Measurements from ENCODE around the gene TLE6. TPM values are rescaled to one million over a fixed set of nuclear protein-coding genes. Genes with fewer than 3 reads are reported as not detected.

The TLE6 gene
- total and polyA plus RNA-seq, 2 donors (not counting 3 experiments of a cell fraction or from before 2014, with no cell fraction given): 1.6 to 1.9 TPM

GRCh38 chr19:2964874-2965273 lies 12.5 kb upstream of the TLE6 start:
- H3K9me3 ChIP-seq (replicated peaks; ENCODE audit: control insufficient read depth, insufficient read depth, low read length): no peaks in the 10 kb centered on the region
- H3K36me3 ChIP-seq (ENCODE audit: control insufficient read depth in 2 of 2, extremely low read depth in 1 of 2, insufficient read depth in 2 of 2, low read length in 2 of 2): no peaks in the 10 kb centered on the region
- BruUV-seq (replicated peaks): no TSS peak
- ChIA-PET POLR2A (no interaction called here), CTCF (interaction anchor here (1.1 to 11.0 kb wide), 5 partner anchors 14 to 165 kb away, joined by 3 to 200 read pairs (median 9); no protein-coding TSS in a partner anchor)
- dilution Hi-C loops (cut with MboI; ENCODE audit: extremely low pct_ligation_motif_present, low sequenced_read_pairs) (no loop called here), intact Hi-C loops (cut with micrococcal nuclease) (no loop called here)
- H2AFZ ChIP-seq (ENCODE audit: low read depth, low read length): no peak overlapping the region
- H3K27ac ChIP-seq (ENCODE audit: insufficient read depth, low read depth, low read length): no peak overlapping the region
- H3K4me3 ChIP-seq (replicated peaks in 1 of 3; ENCODE audit: insufficient read depth in 1 of 3, low read depth in 1 of 3, low read length in 3 of 3): no peak overlapping the region
- TF ChIP-seq MYC (IDR thresholded peaks at IDR 0.05; ENCODE audit: low read depth, low read length) (no peak), POLR2A (IDR thresholded peaks at IDR 0.05; ENCODE audit: low read depth, low read length) (no peak), MAX (IDR thresholded peaks at IDR 0.05; ENCODE audit: insufficient read depth, insufficient read length) (no peak), GATA2 (IDR thresholded peaks at IDR 0.05; ENCODE audit: insufficient read depth, insufficient read length, low read depth, low read length) (no peak), FOS (IDR thresholded peaks at IDR 0.05; ENCODE audit: borderline replicate concordance, insufficient read depth, low read length) (no peak), POLR2AphosphoS5 (IDR thresholded peaks at IDR 0.05; ENCODE audit: insufficient read depth, low read depth, low read length) (no peak)
- no peak for DNase-seq (ENCODE audit: low read depth, low spot score)
- no peak overlapping the region for H3K9ac ChIP-seq (replicated peaks; ENCODE audit: extremely low read depth, insufficient read depth, low read length)
- peaks cover 7% of the 10 kb centered on the region for H3K4me1 ChIP-seq (ENCODE audit: control insufficient read depth, extremely low read depth, insufficient read depth, low read length)
- no peaks in the 10 kb centered on the region for H3K9me1 ChIP-seq (replicated peaks; ENCODE audit: control insufficient read depth, extremely low read depth, insufficient read depth, low read length)
- no peaks in the 10 kb centered on the region for H3K27me3 ChIP-seq (ENCODE audit: control insufficient read depth in 2 of 2, insufficient read depth in 2 of 2, low read length in 2 of 2)
- H4K20me1 ChIP-seq (replicated peaks; ENCODE audit: control insufficient read depth, extremely low read depth, insufficient read depth, low read length): no peaks in the 10 kb centered on the region
- no peak for FAIRE-seq
- no peaks in the 10 kb centered on the region for H3K79me2 ChIP-seq (ENCODE audit: control insufficient read depth, insufficient read depth, low read length)
- no peak overlapping the region for H3K4me2 ChIP-seq (ENCODE audit: insufficient read depth, low read length)

- intact Hi-C loops (cut with micrococcal nuclease) (loop anchor here (2.0 kb wide), 1 partner anchor 15 kb away; no protein-coding TSS in a partner anchor), dilution Hi-C loops (cut with MboI; ENCODE audit: extremely low pct_ligation_motif_present, low sequenced_read_pairs) (no loop called here)
- Histone ChIP-seq H3K27me3 (ENCODE audit: control insufficient read depth in 2 of 2, insufficient read depth in 2 of 2, low read length in 2 of 2) (no peaks in the 10 kb centered on the region), H3K9me3 (replicated peaks; ENCODE audit: control insufficient read depth, insufficient read depth, low read length) (no peaks in the 10 kb centered on the region), H2AFZ (ENCODE audit: low read depth, low read length) (no peak overlapping the region), H3K79me2 (ENCODE audit: control insufficient read depth, insufficient read depth, low read length) (no peaks in the 10 kb centered on the region), H3K4me2 (ENCODE audit: insufficient read depth, low read length) (no peak overlapping the region), H3K36me3 (ENCODE audit: control insufficient read depth in 2 of 2, extremely low read depth in 1 of 2, insufficient read depth in 2 of 2, low read length in 2 of 2) (no peaks in the 10 kb centered on the region), H3K4me3 (replicated peaks in 1 of 3; ENCODE audit: insufficient read depth in 1 of 3, low read depth in 1 of 3, low read length in 3 of 3) (no peak overlapping the region), H3K4me1 (ENCODE audit: control insufficient read depth, extremely low read depth, insufficient read depth, low read length) (peaks cover 23% of the 10 kb centered on the region), H3K9me1 (replicated peaks; ENCODE audit: control insufficient read depth, extremely low read depth, insufficient read depth, low read length) (no peaks in the 10 kb centered on the region), H3K9ac (replicated peaks; ENCODE audit: extremely low read depth, insufficient read depth, low read length) (no peak overlapping the region), H3K27ac (ENCODE audit: insufficient read depth, low read depth, low read length) (no peak overlapping the region), H4K20me1 (replicated peaks; ENCODE audit: control insufficient read depth, extremely low read depth, insufficient read depth, low read length) (no peaks in the 10 kb centered on the region)
- CTCF ChIA-PET: interaction anchor here (1.0 to 3.3 kb wide), 5 partner anchors 10 to 136 kb away, joined by 3 to 27 read pairs (median 5); no protein-coding TSS in a partner anchor
- POLR2A ChIA-PET: no interaction called here
- FAIRE-seq (no peak), DNase-seq (ENCODE audit: low read depth, low spot score) (no peak)
- TF ChIP-seq MAX (IDR thresholded peaks at IDR 0.05; ENCODE audit: insufficient read depth, insufficient read length) (no peak), MYC (IDR thresholded peaks at IDR 0.05; ENCODE audit: low read depth, low read length) (no peak), GATA2 (IDR thresholded peaks at IDR 0.05; ENCODE audit: insufficient read depth, insufficient read length, low read depth, low read length) (no peak), EZH2 (IDR thresholded peaks at IDR 0.05; ENCODE audit: borderline replicate concordance, low read depth, low read length, severe bottlenecking) (no peak), JUN (IDR thresholded peaks at IDR 0.05; ENCODE audit: borderline replicate concordance, insufficient read depth, insufficient read length, low read depth) (no peak), POLR2A (IDR thresholded peaks at IDR 0.05; ENCODE audit: low read depth, low read length) (no peak), POLR2AphosphoS5 (IDR thresholded peaks at IDR 0.05; ENCODE audit: insufficient read depth, low read depth, low read length) (no peak), CTCF (IDR thresholded peaks at IDR 0.05; ENCODE audit: extremely low read depth in 1 of 2, insufficient read depth in 1 of 2, low read depth in 1 of 2, low read length in 2 of 2) (no peak), FOS (IDR thresholded peaks at IDR 0.05; ENCODE audit: borderline replicate concordance, insufficient read depth, low read length) (no peak)
- no TSS peak for BruUV-seq (replicated peaks)
Observed at GRCh38 chr19:2967972-2968371, 9.4 kb upstream of the TLE6 start.

Measured in endothelial cell of umbilical vein (primary cell).